GM10266 (cell line): ENCODE results near the gene PLXNB1.
A peak's percentile ranks its signal among the peaks of the same experiment; 100 is the strongest.

Experiments
- DNase-seq: peaks from one replicate; pipeline ENCODE4 v3.0.0; 2012; ENCODE audit errors: extremely low spot score
- CTCF ChIP-seq: IDR thresholded peaks from 2 replicates; pipeline ENCODE4 v1.5.1; 2012; ENCODE audit warnings: mild to moderate bottlenecking, low read depth; ENCODE audit not compliant: control insufficient read depth, insufficient read depth; ENCODE audit errors: missing control alignments

PLXNB1 gene

GRCh38 chr3:48468329-48468731 lies 38.4 kb upstream of the PLXNB1 start:
- no peak for TF ChIP-seq CTCF
- DNase-seq = no peak

GRCh38 chr3:48467473-48468267 lies 37.8 kb upstream of the PLXNB1 start:
- TF ChIP-seq CTCF = no peak
- DNase-seq = no peak

GRCh38 chr3:48467110-48467454 lies 37.2 kb upstream of the PLXNB1 start:
- no peak for TF ChIP-seq CTCF
- no peak for DNase-seq

- DNase-seq = no peak
- TF ChIP-seq CTCF = no peak
Observed at GRCh38 chr3:48466386-48467109, 36.7 kb upstream of the PLXNB1 start.

- peak; percentile 60 for TF ChIP-seq CTCF
Observed at GRCh38 chr3:48465531-48466378, 35.9 kb upstream of the PLXNB1 start.

GRCh38 chr3:48465237-48465530 lies 35.3 kb upstream of the PLXNB1 start:
- TF ChIP-seq CTCF = no peak
- DNase-seq = no peak

More at GRCh38 chr3:48465531-48466378, 35.9 kb upstream of the PLXNB1 start:
- peak; percentile 83 for DNase-seq
